ENCODE measurements around the gene MAN1A1. TPM values are rescaled to one million over a fixed set of nuclear protein-coding genes. Genes with fewer than 3 reads are reported as not detected.

Gene MAN1A1
- total RNA-seq, 1 donor from 2014 or later, result 2.9 TPM

- no peaks in the 10 kb centered on the region for H3K27me3 ChIP-seq (ENCODE audit: control insufficient read depth, insufficient read depth, low read length)
- no peaks in the 10 kb centered on the region for H3K36me3 ChIP-seq (ENCODE audit: control insufficient read depth, insufficient read depth, low read length)
- TF ChIP-seq, protein P1, sequence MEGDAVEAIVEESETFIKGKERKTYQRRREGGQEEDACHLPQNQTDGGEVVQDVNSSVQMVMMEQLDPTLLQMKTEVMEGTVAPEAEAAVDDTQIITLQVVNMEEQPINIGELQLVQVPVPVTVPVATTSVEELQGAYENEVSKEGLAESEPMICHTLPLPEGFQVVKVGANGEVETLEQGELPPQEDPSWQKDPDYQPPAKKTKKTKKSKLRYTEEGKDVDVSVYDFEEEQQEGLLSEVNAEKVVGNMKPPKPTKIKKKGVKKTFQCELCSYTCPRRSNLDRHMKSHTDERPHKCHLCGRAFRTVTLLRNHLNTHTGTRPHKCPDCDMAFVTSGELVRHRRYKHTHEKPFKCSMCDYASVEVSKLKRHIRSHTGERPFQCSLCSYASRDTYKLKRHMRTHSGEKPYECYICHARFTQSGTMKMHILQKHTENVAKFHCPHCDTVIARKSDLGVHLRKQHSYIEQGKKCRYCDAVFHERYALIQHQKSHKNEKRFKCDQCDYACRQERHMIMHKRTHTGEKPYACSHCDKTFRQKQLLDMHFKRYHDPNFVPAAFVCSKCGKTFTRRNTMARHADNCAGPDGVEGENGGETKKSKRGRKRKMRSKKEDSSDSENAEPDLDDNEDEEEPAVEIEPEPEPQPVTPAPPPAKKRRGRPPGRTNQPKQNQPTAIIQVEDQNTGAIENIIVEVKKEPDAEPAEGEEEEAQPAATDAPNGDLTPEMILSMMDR (IDR thresholded peaks at IDR 0.05; ENCODE audit: insufficient read depth, low read length, severe bottlenecking), result no peak
- H3K4me3 ChIP-seq (ENCODE audit: low read depth, low read length), result no peak overlapping the region
- no peak for DNase-seq (ENCODE audit: low read depth)
- FAIRE-seq, result no peak
Observed at GRCh38 chr6:119262612-119263011, 86.9 kb downstream of the MAN1A1 start.

- Histone ChIP-seq H3K4me3 (ENCODE audit: low read depth, low read length) (no peak overlapping the region), H3K27me3 (ENCODE audit: control insufficient read depth, insufficient read depth, low read length) (peaks cover 3% of the 10 kb centered on the region), H3K36me3 (ENCODE audit: control insufficient read depth, insufficient read depth, low read length) (no peaks in the 10 kb centered on the region)
- no peak for DNase-seq (ENCODE audit: low read depth)
- TF ChIP-seq, protein P1 (IDR thresholded peaks at IDR 0.05; ENCODE audit: insufficient read depth, low read length, severe bottlenecking), result no peak
- no peak for FAIRE-seq
Observed at GRCh38 chr6:119261944-119262284, 87.6 kb downstream of the MAN1A1 start.

GRCh38 chr6:119259027-119259426 lies 90.5 kb downstream of the MAN1A1 start:
- no peaks in the 10 kb centered on the region for H3K36me3 ChIP-seq (ENCODE audit: control insufficient read depth, insufficient read depth, low read length)
- peaks cover 5% of the 10 kb centered on the region for H3K27me3 ChIP-seq (ENCODE audit: control insufficient read depth, insufficient read depth, low read length)
- no peak overlapping the region for H3K4me3 ChIP-seq (ENCODE audit: low read depth, low read length)
- DNase-seq (ENCODE audit: low read depth), result peak; percentile 81
- no peak for FAIRE-seq
- TF ChIP-seq, protein P1 (IDR thresholded peaks at IDR 0.05; ENCODE audit: insufficient read depth, low read length, severe bottlenecking), result no peak

- no peak for FAIRE-seq
- DNase-seq (ENCODE audit: low read depth), result no peak
- H3K36me3 ChIP-seq (ENCODE audit: control insufficient read depth, insufficient read depth, low read length), result no peaks in the 10 kb centered on the region
Observed at GRCh38 chr6:119257726-119258125, 91.8 kb downstream of the MAN1A1 start.

GRCh38 chr6:119256978-119257462 lies 92.5 kb downstream of the MAN1A1 start:
- Histone ChIP-seq H3K4me3 (ENCODE audit: low read depth, low read length) (no peak overlapping the region), H3K27me3 (ENCODE audit: control insufficient read depth, insufficient read depth, low read length) (peaks cover 5% of the 10 kb centered on the region), H3K36me3 (ENCODE audit: control insufficient read depth, insufficient read depth, low read length) (no peaks in the 10 kb centered on the region)
- FAIRE-seq (no peak), DNase-seq (ENCODE audit: low read depth) (no peak)
- TF ChIP-seq, protein P1 (IDR thresholded peaks at IDR 0.05; ENCODE audit: insufficient read depth, low read length, severe bottlenecking), result no peak

More at GRCh38 chr6:119257726-119258125, 91.8 kb downstream of the MAN1A1 start:
- Histone ChIP-seq H3K4me3 (ENCODE audit: low read depth, low read length) (no peak overlapping the region), H3K27me3 (ENCODE audit: control insufficient read depth, insufficient read depth, low read length) (peaks cover 5% of the 10 kb centered on the region)
- TF ChIP-seq, protein P1 (IDR thresholded peaks at IDR 0.05; ENCODE audit: insufficient read depth, low read length, severe bottlenecking), result no peak

DNA sequence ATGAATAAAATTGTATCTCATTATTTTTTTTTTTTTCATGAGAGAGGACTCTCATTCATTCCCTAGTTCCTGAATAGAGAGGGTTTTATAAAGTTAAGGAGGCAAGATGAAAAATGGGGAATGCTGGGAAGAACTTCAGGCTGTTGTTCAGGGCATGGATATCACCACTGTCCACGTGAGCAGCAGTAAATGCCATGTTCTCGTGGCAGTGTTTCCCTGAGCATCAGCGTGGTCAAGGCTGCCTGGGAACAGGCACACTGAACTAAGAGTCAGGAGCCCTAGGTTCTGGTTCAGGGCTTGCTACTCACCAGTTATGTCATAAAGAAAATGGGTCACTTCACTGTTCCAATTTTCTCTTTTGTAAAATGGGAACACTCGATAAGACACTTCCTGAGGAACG lies 93.2 kb downstream of the MAN1A1 start:
- FAIRE-seq (no peak), DNase-seq (ENCODE audit: low read depth) (no peak)
- Histone ChIP-seq H3K4me3 (ENCODE audit: low read depth, low read length) (no peak overlapping the region), H3K36me3 (ENCODE audit: control insufficient read depth, insufficient read depth, low read length) (no peaks in the 10 kb centered on the region), H3K27me3 (ENCODE audit: control insufficient read depth, insufficient read depth, low read length) (peaks cover 5% of the 10 kb centered on the region)
- TF ChIP-seq, protein P1 (IDR thresholded peaks at IDR 0.05; ENCODE audit: insufficient read depth, low read length, severe bottlenecking), result no peak

Data from bronchial epithelial cell (primary cell).